Measurements from ENCODE around the gene ZBTB46.
"Not testable (repeated sequence)": the region's sequence is repeated elsewhere in the genome, so short reads cannot be mapped to it uniquely, and the experiment has no call there.

The ZBTB46 gene, protein sequence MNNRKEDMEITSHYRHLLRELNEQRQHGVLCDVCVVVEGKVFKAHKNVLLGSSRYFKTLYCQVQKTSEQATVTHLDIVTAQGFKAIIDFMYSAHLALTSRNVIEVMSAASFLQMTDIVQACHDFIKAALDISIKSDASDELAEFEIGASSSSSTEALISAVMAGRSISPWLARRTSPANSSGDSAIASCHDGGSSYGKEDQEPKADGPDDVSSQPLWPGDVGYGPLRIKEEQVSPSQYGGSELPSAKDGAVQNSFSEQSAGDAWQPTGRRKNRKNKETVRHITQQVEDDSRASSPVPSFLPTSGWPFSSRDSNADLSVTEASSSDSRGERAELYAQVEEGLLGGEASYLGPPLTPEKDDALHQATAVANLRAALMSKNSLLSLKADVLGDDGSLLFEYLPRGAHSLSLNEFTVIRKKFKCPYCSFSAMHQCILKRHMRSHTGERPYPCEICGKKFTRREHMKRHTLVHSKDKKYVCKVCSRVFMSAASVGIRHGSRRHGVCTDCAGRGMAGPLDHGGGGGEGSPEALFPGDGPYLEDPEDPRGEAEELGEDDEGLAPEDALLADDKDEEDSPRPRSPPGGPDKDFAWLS

DNA sequence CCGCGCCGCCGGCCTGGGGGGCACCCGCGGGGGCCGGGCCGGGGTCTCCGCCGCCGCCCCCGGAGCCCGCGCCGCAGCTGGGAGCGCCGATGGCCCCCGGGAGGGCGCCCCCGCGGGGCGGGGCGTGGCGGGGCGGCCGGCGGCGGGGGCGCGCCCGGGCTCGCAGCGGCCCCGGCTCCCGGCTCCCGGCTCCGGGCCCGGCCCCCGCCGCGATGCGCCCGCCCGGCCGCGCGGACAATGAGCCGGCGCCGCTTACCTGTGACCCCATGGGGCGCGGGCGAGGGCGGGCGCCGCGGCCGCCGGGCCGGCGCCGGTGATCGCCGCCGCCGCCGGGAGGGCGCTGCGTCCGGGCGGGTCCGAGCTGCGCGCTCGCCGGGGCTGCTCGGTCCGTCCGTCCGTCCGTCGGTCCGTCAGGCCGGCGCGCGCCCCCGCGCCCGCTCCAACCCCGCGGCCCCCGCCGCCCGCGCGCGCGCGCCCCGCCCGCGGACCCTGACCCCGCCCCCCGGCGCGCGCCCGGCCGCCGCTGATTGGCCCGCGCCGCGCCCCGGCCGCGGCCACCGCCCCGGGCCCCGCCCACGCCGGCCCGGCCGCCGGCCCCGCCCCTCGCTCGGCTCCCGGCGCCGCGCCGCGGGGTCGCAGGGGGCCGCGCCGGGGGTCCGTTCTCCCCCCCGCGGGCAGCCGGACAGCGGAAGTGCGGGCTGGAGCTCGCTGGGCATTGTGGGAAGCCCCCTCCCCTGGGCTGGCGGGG, at the start of gene ZBTB46:
ZBTB46 (minus strand) TSS at position 424 of the 748 bp plus-strand sequence. CDS start 40,507 bp downstream, outside the sequence.
- DNase-seq, result no peak

GRCh38 chr20:63878899-63879663, 48.0 kb upstream of the ZBTB46 start:
- DNase-seq, result no peak

GRCh38 chr20:63877755-63878470, 46.8 kb upstream of the ZBTB46 start:
- DNase-seq, result no peak

- DNase-seq, result no peak
These were observed 45.5 kb upstream of the ZBTB46 start for GRCh38 chr20:63876489-63877036.

DNA sequence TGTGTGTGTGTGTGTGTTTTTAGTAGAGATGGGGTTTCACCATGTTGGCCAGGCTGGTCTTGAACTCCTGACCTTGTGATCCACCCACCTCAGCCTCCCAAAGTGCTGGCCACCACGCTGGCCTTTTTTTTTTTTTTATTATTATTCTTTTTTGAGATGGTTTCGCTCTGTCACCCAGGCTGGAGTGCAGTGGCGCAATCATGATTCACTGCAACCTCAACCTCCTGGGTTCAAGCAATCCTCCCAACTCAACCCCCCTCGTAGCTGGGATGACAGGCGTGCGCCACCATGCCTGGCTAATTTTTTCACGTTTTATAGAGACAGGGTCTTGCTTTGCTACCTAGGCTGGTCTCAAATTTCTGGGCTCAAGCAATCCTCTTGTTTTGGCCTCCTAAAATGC, 43.2 kb upstream of the ZBTB46 start:
- DNase-seq, result not testable (repeated sequence)

GRCh38 chr20:63873477-63873971, 42.5 kb upstream of the ZBTB46 start:
- no peak for DNase-seq

- DNase-seq, result no peak
These were observed 37.2 kb upstream of the ZBTB46 start for GRCh38 chr20:63868264-63868663.

DNA sequence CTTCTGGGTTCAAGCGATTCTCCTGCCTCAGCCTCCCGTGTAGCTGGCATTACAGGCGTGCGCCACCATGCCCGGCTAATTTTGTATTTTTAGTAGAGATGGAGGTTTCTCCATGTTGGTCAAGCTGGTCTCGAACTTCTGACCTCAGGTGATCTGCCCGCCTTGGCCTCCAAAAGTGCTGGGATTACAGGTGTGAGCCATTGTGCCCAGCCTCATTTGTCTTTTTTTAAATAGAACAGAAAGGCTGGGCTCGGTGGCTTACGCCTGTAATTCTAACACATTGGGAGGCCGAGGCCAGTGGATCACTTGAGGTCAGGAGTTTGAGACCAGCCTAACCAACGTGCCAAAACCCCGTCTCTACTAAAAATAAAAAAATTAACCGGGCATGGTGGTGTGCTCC, 36.0 kb upstream of the ZBTB46 start:
- DNase-seq, result not testable (repeated sequence)

DNA sequence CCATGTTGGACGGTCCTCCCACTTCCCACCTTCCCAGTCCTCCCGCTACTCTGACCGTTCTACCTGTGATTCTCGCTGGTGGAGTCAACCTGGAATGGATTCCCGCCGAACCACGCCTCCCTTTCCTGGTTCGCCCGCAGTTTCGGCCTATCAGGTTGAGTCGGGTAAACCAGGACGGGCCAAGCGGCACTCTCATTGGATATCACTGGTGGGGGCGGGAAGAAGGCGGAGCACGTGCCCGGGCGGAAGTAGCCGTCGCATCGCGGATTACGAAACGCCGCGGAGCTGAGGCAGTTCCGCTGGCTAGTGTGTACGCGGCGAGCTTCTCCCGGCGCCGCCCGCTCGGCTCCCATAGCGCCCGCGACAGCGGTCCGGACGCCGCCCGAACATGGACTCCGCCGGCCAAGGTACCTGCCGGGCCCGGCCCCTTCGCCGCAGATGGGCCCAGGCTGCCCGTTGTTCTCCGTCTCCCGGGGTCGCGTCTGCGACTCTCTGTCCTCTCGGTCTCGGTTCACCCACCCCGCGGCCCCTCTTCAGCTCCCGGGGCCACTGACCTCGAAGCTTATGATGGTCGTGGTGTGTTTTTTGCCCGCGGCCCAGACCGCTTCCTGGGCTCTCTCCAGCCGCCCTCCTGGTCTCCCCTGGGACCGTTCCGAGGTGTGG, 34.0 kb upstream of the ZBTB46 start, which contains the start of gene TPD52L2:
TPD52L2 (plus strand) TSS at position 293 of the 663 bp plus-strand sequence; CDS start at position 389, 96 bp downstream.
- DNase-seq, result peak; percentile 98

- DNase-seq, result no peak
These were observed 33.5 kb upstream of the ZBTB46 start for GRCh38 chr20:63864545-63864977.

DNA sequence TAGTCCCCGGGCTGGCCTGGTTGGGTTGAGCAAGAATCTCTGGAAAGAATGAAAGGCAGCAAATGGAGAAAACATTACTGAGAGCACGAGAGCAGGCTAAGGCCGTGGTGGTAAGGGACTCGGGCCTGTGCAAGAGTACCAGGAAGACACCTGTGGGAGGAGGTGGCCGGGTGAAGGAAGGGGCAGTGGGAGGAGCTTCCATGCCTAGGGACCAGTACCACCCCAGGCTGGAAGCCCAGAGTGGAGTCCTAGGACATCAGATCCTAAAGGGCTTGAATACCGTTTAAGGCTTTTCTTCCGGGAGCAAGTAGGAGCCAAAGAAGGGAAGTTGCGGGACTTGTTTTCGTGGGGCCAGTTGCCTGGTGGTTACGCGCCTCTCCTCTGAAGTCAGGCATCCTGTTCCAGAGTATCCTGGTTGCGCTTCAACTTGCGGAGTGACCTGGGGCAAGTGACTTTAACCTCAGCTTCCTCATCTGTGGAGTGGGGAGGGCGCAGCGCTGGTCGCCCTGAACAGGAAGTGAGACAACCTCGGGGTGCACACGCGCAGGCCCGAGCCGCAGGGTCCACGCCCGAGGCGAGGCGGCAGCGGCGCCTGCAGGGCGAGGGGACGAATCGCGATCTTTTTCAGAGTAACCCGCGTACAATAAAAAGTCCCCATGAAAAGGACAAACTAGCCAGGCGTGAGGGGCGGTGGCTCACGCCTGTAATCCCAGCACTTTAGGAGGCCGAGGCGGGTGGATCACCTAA, 32.9 kb upstream of the ZBTB46 start:
- DNase-seq, result peak; percentile 58

- no peak for DNase-seq
These were observed 32.1 kb upstream of the ZBTB46 start for GRCh38 chr20:63863021-63863797.

DNA sequence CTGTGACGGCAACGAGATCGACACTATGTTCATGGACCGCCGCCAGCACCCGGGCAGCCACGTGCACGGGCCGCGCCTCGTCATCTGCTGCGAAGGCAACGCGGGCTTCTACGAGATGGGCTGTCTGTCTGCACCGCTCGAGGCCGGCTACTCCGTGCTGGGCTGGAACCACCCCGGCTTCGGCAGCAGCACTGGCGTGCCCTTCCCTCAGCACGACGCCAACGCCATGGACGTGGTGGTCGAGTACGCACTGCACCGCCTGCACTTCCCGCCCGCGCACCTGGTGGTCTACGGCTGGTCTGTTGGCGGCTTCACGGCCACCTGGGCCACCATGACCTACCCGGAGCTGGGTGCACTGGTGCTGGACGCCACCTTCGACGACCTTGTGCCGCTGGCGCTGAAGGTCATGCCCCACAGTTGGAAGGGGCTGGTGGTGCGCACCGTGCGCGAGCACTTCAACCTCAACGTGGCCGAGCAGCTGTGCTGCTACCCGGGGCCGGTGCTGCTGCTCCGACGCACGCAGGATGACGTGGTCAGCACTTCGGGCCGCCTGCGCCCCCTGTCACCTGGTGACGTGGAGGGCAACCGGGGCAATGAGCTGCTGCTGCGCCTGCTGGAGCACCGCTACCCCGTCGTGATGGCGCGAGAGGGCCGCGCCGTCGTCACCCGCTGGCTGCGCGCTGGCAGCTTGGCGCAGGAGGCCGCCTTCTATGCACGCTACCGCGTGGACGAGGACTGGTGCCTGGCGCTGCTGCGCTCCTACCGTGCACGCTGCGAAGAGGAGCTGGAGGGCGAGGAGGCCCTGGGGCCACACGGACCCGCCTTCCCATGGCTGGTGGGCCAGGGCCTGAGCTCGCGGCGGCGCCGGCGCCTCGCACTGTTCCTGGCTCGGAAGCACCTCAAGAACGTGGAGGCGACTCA, 31.2 kb upstream of the ZBTB46 start:
- no peak for DNase-seq

- no peak for DNase-seq
These were observed 30.4 kb upstream of the ZBTB46 start, which contains the start of gene ABHD16B for GRCh38 chr20:63861365-63861934. TSS of gene ABHD16B (plus strand) at chr20:63861498. CDS start at chr20:63861541, 43 bp downstream.

DNA sequence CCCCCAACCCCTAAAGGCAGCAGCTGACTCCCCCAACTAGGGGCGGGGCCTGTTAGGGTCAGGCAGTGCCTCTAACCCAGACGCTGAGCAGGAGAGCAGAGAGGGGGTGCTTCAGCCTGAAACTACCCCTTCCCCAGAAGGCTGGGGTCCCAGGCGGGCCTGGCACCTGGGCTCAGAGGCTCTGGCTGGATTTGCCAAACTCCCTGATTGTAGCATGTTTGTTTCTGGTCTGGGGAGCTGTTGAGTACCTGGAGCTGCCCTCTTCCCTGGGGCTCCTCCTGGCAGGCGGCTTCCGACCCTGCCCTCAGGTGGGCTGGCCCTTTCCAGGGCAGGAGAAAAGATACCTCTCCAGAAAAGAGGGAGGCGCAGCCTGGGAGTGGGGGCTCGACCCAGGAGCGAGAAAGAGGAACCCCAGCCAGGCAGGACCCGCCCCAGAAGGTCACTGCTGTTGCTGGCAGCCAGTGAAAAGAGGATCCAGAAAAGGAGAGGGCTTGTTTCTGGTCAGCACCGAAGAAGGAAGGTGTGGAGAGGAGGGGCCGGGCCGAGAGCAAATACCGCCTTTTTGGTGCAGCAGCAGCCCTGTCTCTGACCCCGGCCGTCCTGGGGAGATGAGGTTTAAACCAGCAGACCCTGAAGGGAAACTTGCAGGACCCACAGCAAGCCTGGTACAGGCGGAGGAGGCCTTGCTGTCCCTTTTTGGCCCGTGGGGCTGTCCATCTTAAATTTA, 29.4 kb upstream of the ZBTB46 start:
- DNase-seq, result no peak

DNA sequence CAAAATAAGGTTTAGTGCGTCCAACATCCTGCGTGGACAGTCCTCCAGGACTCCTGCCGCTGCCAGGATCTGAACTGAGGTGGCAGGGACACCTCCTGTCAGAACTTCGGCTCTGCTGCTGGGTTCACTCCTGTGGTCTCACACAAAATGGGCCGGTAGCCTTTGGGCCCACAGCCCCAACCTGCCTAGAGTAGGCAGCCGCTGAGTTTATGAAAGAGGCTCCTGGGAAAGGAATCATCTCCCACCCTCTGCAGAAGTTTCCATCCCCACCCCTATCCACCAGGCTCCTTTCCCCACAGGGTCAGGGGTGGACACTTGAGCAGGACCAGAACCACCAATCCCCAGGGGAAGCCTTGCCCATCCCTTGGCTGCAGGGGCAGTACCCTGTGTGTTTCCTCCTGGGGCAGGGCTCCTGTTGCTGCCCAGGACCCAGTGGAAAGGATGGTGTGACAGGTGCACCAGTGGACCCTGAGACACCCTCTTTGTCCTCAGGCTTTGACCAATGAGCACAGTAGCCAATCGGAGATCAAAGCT, 28.2 kb upstream of the ZBTB46 start:
- no peak for DNase-seq
